Body of pancreas (tissue), 4 donors: ENCODE measurements around the gene BORCS6.

Source experiments
- CTCF ChIP-seq, 7 experiments: fragments of 450-650 bp in 4 of 7; fragments of 200-600 bp in 3 of 7; sonication (generic) in 3 of 7; IDR thresholded peaks; one replicate each; pipeline ENCODE4 v1.5.1; 2016 to 2019; ENCODE audit warnings: antibody characterized with exemption in 7 of 7
- POLR2A ChIP-seq, 3 donors: fragments of 450-650 bp; IDR thresholded peaks; one replicate each; pipeline ENCODE4 v1.6.1; 2016; ENCODE audit warnings: antibody characterized with exemption in 3 of 3, mild to moderate bottlenecking in 2 of 3

GRCh38 chr17:8189711-8190477, at the start of gene BORCS6:
- TF ChIP-seq CTCF (IDR thresholded peaks at IDR 0.05) (peak in 2 of 7 experiments; percentile 2 to 13), POLR2A (IDR thresholded peaks at IDR 0.05) (peak; percentile 59 to 84 (median 76))
